H1 (cell line): ENCODE measurements around the gene POU6F2. TPM values are rescaled to one million over a fixed set of nuclear protein-coding genes. Genes with fewer than 3 reads are reported as not detected.
A peak's percentile ranks its signal among the peaks of the same experiment; 100 is the strongest.

Experiments
- CTCF ChIA-PET: fragments of 300-600 bp; sonication (Branson Sonifier 250); formaldehyde crosslinking; loops from one replicate; lab custom pipeline; 2021; ENCODE audit not compliant: partially characterized antibody; lab: Charles Lee
- POLR2A ChIA-PET: fragments of 300-600 bp; sonication (Branson Sonifier 250); formaldehyde crosslinking; loops from one replicate; lab custom pipeline; 2021; ENCODE audit warnings: inconsistent platforms; ENCODE audit not compliant: partially characterized antibody; lab: Charles Lee
- DNase-seq, 2 experiments: peaks; one replicate each; pipeline versions ENCODE4 v3.0.0 to v3.0.0-alpha.2; 2010 to 2022; ENCODE audit warnings: low spot score in 2 of 2, low read depth in 1 of 2, mixed read lengths in 1 of 2
- FAIRE-seq: peaks from 2 replicates; lab custom pipeline; 2011; peaks lifted over from hg19 to GRCh38; lab: Jason Lieb, UNC
- H2AFZ ChIP-seq: 2 replicates; pipeline ENCODE4 v1.8.1; 2012; ENCODE audit warnings: low read length, inconsistent platforms
- H2AK5ac ChIP-seq: 2 replicates; pipeline ENCODE4 v1.6.1; 2013; ENCODE audit warnings: low read depth, low read length
- H2BK120ac ChIP-seq: replicated peaks from 2 replicates; pipeline ENCODE3; 2013; ENCODE audit warnings: low read depth, low read length, inconsistent platforms
- H2BK12ac ChIP-seq: 2 replicates; pipeline ENCODE4 v1.6.1; 2013; ENCODE audit warnings: low read depth, low read length
- H2BK15ac ChIP-seq: 2 replicates; pipeline ENCODE4 v1.6.1; 2013; ENCODE audit warnings: low read length
- H2BK20ac ChIP-seq: 2 replicates; pipeline ENCODE4 v1.6.1; 2013; ENCODE audit warnings: low read length
- H2BK5ac ChIP-seq: 2 replicates; pipeline ENCODE4 v1.6.1; 2013; ENCODE audit warnings: low read depth, low read length
- H3K14ac ChIP-seq: 2 replicates; pipeline ENCODE4 v1.6.1; 2013; ENCODE audit warnings: inconsistent platforms; ENCODE audit not compliant: insufficient read length
- H3K18ac ChIP-seq: 2 replicates; pipeline ENCODE4 v1.6.1; 2013; ENCODE audit warnings: low read length; ENCODE audit errors: extremely low read depth
- H3K23ac ChIP-seq: 2 replicates; pipeline ENCODE4 v1.6.1; 2013; ENCODE audit warnings: inconsistent platforms; ENCODE audit not compliant: insufficient read length
- H3K23me2 ChIP-seq: 2 replicates; pipeline ENCODE4 v1.6.1; 2013; ENCODE audit warnings: low read depth, low read length
- H3K27ac ChIP-seq: 2 replicates; pipeline ENCODE4 v1.6.1; 2011; ENCODE audit warnings: low read depth, low read length, inconsistent platforms
- H3K27me3 ChIP-seq, 4 experiments: replicated peaks in 1 of 4; 1 replicate in 1 of 4; 2 replicates in 3 of 4; pipeline versions ENCODE4 v1.6.1 to v1.8.1; 2011 to 2013; ENCODE audit warnings: low read length in 3 of 4, mild to moderate bottlenecking in 3 of 4, inconsistent platforms in 2 of 4, mixed read lengths in 2 of 4, moderate library complexity in 1 of 4; ENCODE audit not compliant: control insufficient read depth in 3 of 4, insufficient read depth in 3 of 4; ENCODE audit errors: extremely low read depth in 1 of 4
- H3K36me3 ChIP-seq, 4 experiments: 2 replicates each; pipeline versions ENCODE4 v1.6.1 to v1.8.1; 2011 to 2013; ENCODE audit warnings: mild to moderate bottlenecking in 4 of 4, low read length in 3 of 4, moderate library complexity in 2 of 4, control low read depth in 1 of 4, inconsistent platforms in 1 of 4; ENCODE audit not compliant: insufficient read depth in 4 of 4, control insufficient read depth in 2 of 4
- H3K4ac ChIP-seq: replicated peaks from 2 replicates; pipeline ENCODE3; 2013; ENCODE audit warnings: low read length, low read depth, mixed read lengths, inconsistent platforms; ENCODE audit not compliant: insufficient read length
- H3K4me1 ChIP-seq, 4 experiments: replicated peaks in 1 of 4; 1 replicate in 1 of 4; 2 replicates in 3 of 4; pipeline versions ENCODE4 v1.6.1 to v1.8.1; 2011 to 2013; ENCODE audit warnings: low read length in 3 of 4, inconsistent platforms in 2 of 4, mixed read lengths in 1 of 4; ENCODE audit not compliant: insufficient read depth in 4 of 4, control insufficient read depth in 3 of 4
- H3K4me2 ChIP-seq, 2 experiments: 2 replicates each; pipeline versions ENCODE4 v1.6.1 to v1.8.1; 2011 to 2013; ENCODE audit warnings: low read depth in 2 of 2, low read length in 2 of 2, control low read depth in 1 of 2, inconsistent platforms in 1 of 2, mild to moderate bottlenecking in 1 of 2; ENCODE audit not compliant: insufficient read depth in 1 of 2
- H3K4me3 ChIP-seq, 4 experiments: fragments of 200-600, 300-600 bp in 1 of 4; sonication (generic), shearing (Covaris generic), sonication (Bioruptor Twin) in 1 of 4; 2 replicates each; pipeline versions ENCODE4 v1.5.1 to v1.8.1; 2011 to 2016; ENCODE audit warnings: low read length in 4 of 4, low read depth in 3 of 4, control low read depth in 2 of 4, inconsistent platforms in 2 of 4, mild to moderate bottlenecking in 2 of 4, mixed read lengths in 1 of 4, moderate library complexity in 1 of 4; ENCODE audit not compliant: insufficient read depth in 2 of 4; ENCODE audit errors: extremely low read depth in 1 of 4
- H3K56ac ChIP-seq: replicated peaks from 2 replicates; pipeline ENCODE3; 2013; ENCODE audit warnings: low read depth, mild to moderate bottlenecking, mixed read lengths, low read length, inconsistent platforms; ENCODE audit not compliant: insufficient read length
- H3K79me1 ChIP-seq: 2 replicates; pipeline ENCODE4 v1.6.1; 2013; ENCODE audit warnings: low read depth, low read length, control low read depth
- H3K79me2 ChIP-seq, 2 experiments: 2 replicates each; pipeline versions ENCODE4 v1.6.1 to v1.8.1; 2012 to 2013; ENCODE audit warnings: low read length in 2 of 2, mild to moderate bottlenecking in 2 of 2, inconsistent platforms in 1 of 2; ENCODE audit not compliant: insufficient read depth in 2 of 2, control insufficient read depth in 1 of 2
- H3K9ac ChIP-seq, 4 experiments: replicated peaks in 1 of 4; 1 replicate in 1 of 4; 2 replicates in 3 of 4; pipeline versions ENCODE4 v1.6.1 to v1.8.1; 2011 to 2013; ENCODE audit warnings: low read depth in 3 of 4, low read length in 3 of 4, control low read depth in 2 of 4, mild to moderate bottlenecking in 2 of 4, moderate library complexity in 2 of 4, inconsistent platforms in 1 of 4; ENCODE audit errors: extremely low read depth in 1 of 4
- H3K9me3 ChIP-seq, 2 experiments: 2 replicates each; pipeline versions ENCODE4 v1.6.1 to v1.8.1; 2012 to 2013; ENCODE audit warnings: mild to moderate bottlenecking in 2 of 2, moderate library complexity in 2 of 2, control low read depth in 1 of 2, inconsistent platforms in 1 of 2, low read depth in 1 of 2, low read length in 1 of 2, mixed read lengths in 1 of 2; ENCODE audit not compliant: insufficient read depth in 2 of 2
- H4K20me1 ChIP-seq, 2 experiments: replicated peaks in 1 of 2; 2 replicates each; pipeline versions ENCODE3 to v1.8.1; 2011 to 2013; ENCODE audit warnings: inconsistent platforms in 2 of 2, low read length in 2 of 2, mild to moderate bottlenecking in 1 of 2; ENCODE audit not compliant: insufficient read depth in 2 of 2, control insufficient read depth in 1 of 2
- H4K5ac ChIP-seq: 2 replicates; pipeline ENCODE4 v1.6.1; 2013; ENCODE audit warnings: low read length, low read depth, mixed read lengths, inconsistent platforms; ENCODE audit not compliant: insufficient read length
- H4K8ac ChIP-seq: 2 replicates; pipeline ENCODE4 v1.8.0; 2013; ENCODE audit warnings: mild to moderate bottlenecking, moderate library complexity, low read length, inconsistent platforms; ENCODE audit not compliant: insufficient read depth; ENCODE audit errors: extremely low read depth
- H4K91ac ChIP-seq: replicated peaks from 2 replicates; pipeline ENCODE3; 2013; ENCODE audit warnings: low read length, mixed read lengths, inconsistent platforms; ENCODE audit not compliant: insufficient read length
- EGR1 ChIP-seq: IDR thresholded peaks from 2 replicates; pipeline ENCODE4 v1.6.1; 2011; ENCODE audit warnings: low read depth, low read length, borderline replicate concordance
- KDM4A ChIP-seq: IDR thresholded peaks from one replicate; pipeline ENCODE4 v1.7.1; 2012; ENCODE audit warnings: low read depth, mild to moderate bottlenecking, moderate library complexity, low read length, inconsistent platforms; ENCODE audit not compliant: severe bottlenecking
- POLR2A ChIP-seq, 2 experiments: IDR thresholded peaks; 1 replicate in 1 of 2; 2 replicates in 1 of 2; pipeline ENCODE4 v1.6.1; 2011; ENCODE audit warnings: low read depth in 2 of 2, low read length in 2 of 2, mild to moderate bottlenecking in 2 of 2; ENCODE audit errors: control extremely low read depth in 1 of 2
- RAD21 ChIP-seq, 2 experiments: IDR thresholded peaks in 1 of 2; conservative IDR thresholded peaks in 1 of 2; 2 replicates each; pipeline ENCODE4 v1.6.1; 2011; ENCODE audit warnings: low read depth in 2 of 2, low read length in 2 of 2, improper control_type of control experiment in 1 of 2, inconsistent platforms in 1 of 2, mild to moderate bottlenecking in 1 of 2, moderate library complexity in 1 of 2
- RXRA ChIP-seq: IDR thresholded peaks from 2 replicates; pipeline ENCODE4 v1.6.1; 2011; ENCODE audit warnings: low read depth, mild to moderate bottlenecking, low read length, moderate library complexity; ENCODE audit not compliant: insufficient read depth
- TBP ChIP-seq: IDR thresholded peaks from 2 replicates; pipeline ENCODE4 v1.6.1; 2011; ENCODE audit warnings: low read depth, low read length, improper control_type of control experiment
- WGBS, 2 experiments: shearing (Covaris generic) in 1 of 2; methylation state at CpG; one replicate each; pipeline versions ENCODE4 v1.1.6 to v1.1.7; 2013 to 2015; ENCODE audit warnings: low lambda C conversion rate in 2 of 2, mixed read lengths in 2 of 2, inconsistent platforms in 1 of 2, low coverage in 1 of 2, missing lambda C conversion rate in 1 of 2; ENCODE audit not compliant: insufficient replicate concordance in 2 of 2, insufficient coverage in 1 of 2, insufficient read length in 1 of 2; ENCODE audit errors: extremely low coverage in 1 of 2, missing lambda C conversion rate in 1 of 2; 5-methylcytosine and 5-hydroxymethylcytosine counted together
- polyA plus RNA-seq, 7 experiments: library from polyadenylated mRNA; depleted of rRNA in 3 of 7; stranded (reverse) in 5 of 7; unstranded in 2 of 7; fragments of >200 nt in 5 of 7; fragments of 200-250 nt in 2 of 7; gene quantifications; 1 replicate in 5 of 7; 2 replicates in 1 of 7; 4 replicates in 1 of 7; pipeline versions ENCODE4 v1.2.1 to v1.2.3, GENCODE V29; 2011 to 2013; ENCODE audit warnings: missing spikeins in 2 of 7, mixed read lengths in 2 of 7
- total RNA-seq: library from RNA; stranded (reverse); fragmentation: NEBNext Ultra II Directional; extraction: Animal tissue kit (Norgen Biotek cat#: 25700); gene quantifications from 2 replicates; pipeline ENCODE4 v1.2.1, GENCODE V29; 2021

Gene POU6F2
- total and polyA plus RNA-seq, 2 of the 8 experiments (the other 6 are each of a cell fraction or from before 2014, with no cell fraction given), result 1.1 to 2.0 TPM

DNA sequence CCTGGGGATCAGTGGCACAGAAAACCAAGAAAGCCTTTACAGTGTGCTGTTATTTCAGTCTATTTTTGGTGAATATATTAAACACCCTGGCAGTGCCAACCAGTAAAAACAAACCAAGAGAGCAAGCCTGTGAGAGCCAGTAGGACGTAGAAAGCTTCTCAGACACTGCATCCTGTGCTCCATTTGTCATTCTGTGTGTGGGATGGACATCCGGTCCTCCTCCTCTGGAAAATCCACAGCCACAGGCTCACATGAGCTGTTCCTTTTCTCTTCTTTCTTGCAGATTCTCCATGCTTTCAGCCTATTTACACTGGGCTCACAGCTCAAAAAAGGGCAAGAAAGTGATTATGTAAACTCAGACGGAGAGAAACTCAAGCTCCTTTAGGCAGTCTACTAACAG, 468.8 kb downstream of the POU6F2 start:
- Histone ChIP-seq H3K9ac (no peak overlapping the region), H2BK15ac (no peak overlapping the region), H3K14ac (no peak overlapping the region), H2BK5ac (no peak overlapping the region), H2BK12ac (no peak overlapping the region), H2AK5ac (no peak overlapping the region), H4K91ac (no peak overlapping the region), H3K56ac (no peak overlapping the region), H3K9me3 (no peaks in the 10 kb centered on the region), H3K4me2 (no peak overlapping the region), H3K18ac (no peak overlapping the region), H3K4ac (no peak overlapping the region), H2BK20ac (no peak overlapping the region), H4K8ac (no peak overlapping the region), H3K4me3 (no peak overlapping the region), H2AFZ (no peak overlapping the region), H3K79me1 (no peaks in the 10 kb centered on the region), H3K27me3 (no peaks in the 10 kb centered on the region), H3K23ac (no peak overlapping the region), H3K36me3 (no peaks in the 10 kb centered on the region), H3K4me1 (no peaks in the 10 kb centered on the region), H2BK120ac (no peak overlapping the region), H4K5ac (no peak overlapping the region), H3K23me2 (no peaks in the 10 kb centered on the region), H3K79me2 (no peaks in the 10 kb centered on the region), H4K20me1 (no peaks in the 10 kb centered on the region), H3K27ac (no peak overlapping the region)
- TF ChIP-seq RXRA (no peak), TBP (no peak), KDM4A (no peak), EGR1 (no peak), RAD21 (IDR thresholded peaks at IDR 0.05 in 1 of 2, conservative IDR thresholded peaks at IDR 0.05 in 1 of 2; ENCODE audit: low read depth in 2 of 2, low read length in 2 of 2) (no peak), POLR2A (IDR thresholded peaks at IDR 0.05; ENCODE audit: control extremely low read depth in 1 of 2, low read depth in 2 of 2, low read length in 2 of 2) (no peak)
- POLR2A ChIA-PET, result no interaction called here
- FAIRE-seq (peak; percentile 45), DNase-seq (no peak)
- CTCF ChIA-PET, result interaction anchor here (0.9 to 1.6 kb wide), 3 partner anchors 9 to 19 kb away, joined by 3 to 4 read pairs (median 4); no protein-coding TSS in a partner anchor
- 84% methylated on average over 3 of the region's 3 CpGs; no CpG with 5 or more reads in 1 of the 2 experiments for WGBS, 2 experiments
